SK-N-SH (cell line): Measurements from ENCODE around the gene TMEM51. TPM values are rescaled to one million over a fixed set of nuclear protein-coding genes. Genes with fewer than 3 reads are reported as not detected.

Experiments used
- CTCF ChIA-PET: fragments of 300-600, 350-600 bp; formaldehyde crosslinking; extraction: SDS; loops from one replicate; lab custom pipeline; 2021; lab: Yijun Ruan, JAX
- POLR2A ChIA-PET: fragments of 350-600 bp; sonication (Branson Sonifier 250); formaldehyde crosslinking; extraction: SDS; loops from one replicate; lab custom pipeline; 2020; ENCODE audit warnings: antibody characterized with exemption, inconsistent platforms; lab: Yijun Ruan, JAX
- DNase-seq: peaks from one replicate; pipeline ENCODE4 v3.0.0; 2012
- H2AFZ ChIP-seq: fragments of 200-600 bp; sonication (generic); 2 replicates; pipeline ENCODE4 v1.8.1; 2016; ENCODE audit warnings: antibody characterized with exemption, mild to moderate bottlenecking, low read depth
- H3F3A ChIP-seq: fragments of 200-600 bp; sonication (generic); replicated peaks from 2 replicates; pipeline ENCODE3; 2016; ENCODE audit warnings: antibody characterized with exemption, mild to moderate bottlenecking; ENCODE audit not compliant: insufficient read depth
- H3K27ac ChIP-seq, 2 experiments: fragments of 200-500 bp in 1 of 2; fragments of 200-600 bp in 1 of 2; sonication (Bioruptor generic) in 1 of 2; sonication (generic), shearing (Covaris generic) in 1 of 2; 2 replicates each; pipeline versions ENCODE4 v1.5.1 to v1.6.1; 2014 to 2016; ENCODE audit warnings: low read depth in 2 of 2, inconsistent platforms in 1 of 2, low read length in 1 of 2, mild to moderate bottlenecking in 1 of 2, mixed read lengths in 1 of 2
- H3K27me3 ChIP-seq: fragments of 200-600 bp; sonication (generic), shearing (Covaris generic); 2 replicates; pipeline ENCODE4 v1.6.1; 2016; ENCODE audit warnings: mixed run types; ENCODE audit not compliant: insufficient read depth
- H3K36me3 ChIP-seq, 2 experiments: fragments of 200-500 bp in 1 of 2; fragments of 200-600 bp in 1 of 2; sonication (Bioruptor generic) in 1 of 2; sonication (generic) in 1 of 2; replicated peaks in 1 of 2; 2 replicates each; pipeline versions ENCODE3 to v1.5.1; 2014 to 2016; ENCODE audit warnings: low read length in 1 of 2, mild to moderate bottlenecking in 1 of 2; ENCODE audit not compliant: insufficient read depth in 2 of 2, control insufficient read depth in 1 of 2
- H3K4me1 ChIP-seq, 2 experiments: fragments of 200-500 bp in 1 of 2; fragments of 200-600 bp in 1 of 2; sonication (Bioruptor generic) in 1 of 2; sonication (generic), shearing (Covaris generic) in 1 of 2; 2 replicates each; pipeline versions ENCODE4 v1.5.1 to v1.6.1; 2014 to 2016; ENCODE audit warnings: low read depth in 1 of 2, low read length in 1 of 2, mixed run types in 1 of 2; ENCODE audit not compliant: insufficient read depth in 2 of 2, control insufficient read depth in 1 of 2
- H3K4me2 ChIP-seq: fragments of 200-600 bp; sonication (generic), shearing (Covaris generic); 2 replicates; pipeline ENCODE4 v1.6.1; 2017; ENCODE audit warnings: mixed run types
- H3K4me3 ChIP-seq, 2 experiments: fragments of 200-500 bp in 1 of 2; fragments of 200-600 bp in 1 of 2; sonication (Bioruptor generic) in 1 of 2; sonication (generic), shearing (Covaris generic) in 1 of 2; 2 replicates each; pipeline versions ENCODE4 v1.5.1 to v1.8.1; 2014 to 2016; ENCODE audit warnings: low read depth in 2 of 2, inconsistent platforms in 1 of 2, low read length in 1 of 2, mild to moderate bottlenecking in 1 of 2, mixed read lengths in 1 of 2, moderate library complexity in 1 of 2
- H3K79me2 ChIP-seq: fragments of 200-600 bp; sonication (generic); 2 replicates; pipeline ENCODE4 v1.8.1; 2017; ENCODE audit warnings: mild to moderate bottlenecking; ENCODE audit not compliant: insufficient read depth
- H3K9ac ChIP-seq: fragments of 200-600 bp; sonication (generic); 2 replicates; pipeline ENCODE4 v1.6.1; 2017; ENCODE audit warnings: mixed run types
- H3K9me2 ChIP-seq: fragments of 200-600 bp; sonication (generic); 2 replicates; pipeline ENCODE4 v1.6.1; 2017; ENCODE audit warnings: mixed run types
- H3K9me3 ChIP-seq: fragments of 200-600 bp; sonication (generic); 2 replicates; pipeline ENCODE4 v1.6.1; 2017; ENCODE audit warnings: mixed run types, mild to moderate bottlenecking, moderate library complexity
- H4K20me1 ChIP-seq: fragments of 200-600 bp; sonication (generic); 2 replicates; pipeline ENCODE4 v1.6.1; 2017; ENCODE audit warnings: mild to moderate bottlenecking, mixed run types; ENCODE audit not compliant: insufficient read depth
- CHD2 ChIP-seq: fragments of 150-350 bp; IDR thresholded peaks from 2 replicates; pipeline ENCODE4 v1.6.1; 2018; ENCODE audit warnings: low read length; ENCODE audit not compliant: partially characterized antibody
- EP300 ChIP-seq, 2 experiments: IDR thresholded peaks; 2 replicates each; pipeline versions ENCODE4 v1.4.0 to v1.6.1; 2012; ENCODE audit warnings: borderline replicate concordance in 1 of 2, low read depth in 1 of 2, low read length in 1 of 2
- EZH2phosphoT487 ChIP-seq: fragments of 200-600 bp; sonication (generic); IDR thresholded peaks from 2 replicates; pipeline ENCODE4 v1.6.1; 2017; ENCODE audit warnings: low read depth, mixed run types, mild to moderate bottlenecking, antibody characterized with exemption, moderate library complexity, borderline replicate concordance
- FOSL2 ChIP-seq: IDR thresholded peaks from 2 replicates; pipeline ENCODE4 v1.4.0; 2012; ENCODE audit warnings: low read depth, mild to moderate bottlenecking, moderate library complexity, borderline replicate concordance
- FOXJ3 ChIP-seq: sonication (generic); formaldehyde crosslinking; IDR thresholded peaks from 2 replicates; pipeline ENCODE4 v1.5.1; 2020; ENCODE audit warnings: mild to moderate bottlenecking, missing genetic modification reagents
- GABPA ChIP-seq: IDR thresholded peaks from 2 replicates; pipeline ENCODE4 v1.4.0; 2012; ENCODE audit warnings: low read depth, mild to moderate bottlenecking
- MXI1 ChIP-seq: IDR thresholded peaks from 2 replicates; pipeline ENCODE4 v1.6.1; 2012; ENCODE audit warnings: mild to moderate bottlenecking, low read depth, low read length, improper control_type of control experiment
- NFIC ChIP-seq: IDR thresholded peaks from 2 replicates; pipeline ENCODE4 v1.4.0; 2012; ENCODE audit warnings: borderline replicate concordance
- POLR2AphosphoS5 ChIP-seq: IDR thresholded peaks from 2 replicates; pipeline ENCODE4 v1.6.1; 2012; ENCODE audit warnings: low read depth, low read length
- TAF1 ChIP-seq: IDR thresholded peaks from 2 replicates; pipeline ENCODE4 v1.6.1; 2012; ENCODE audit warnings: low read depth, mild to moderate bottlenecking, low read length, moderate library complexity, borderline replicate concordance
- YY1 ChIP-seq: IDR thresholded peaks from 2 replicates; pipeline ENCODE4 v1.4.0; 2012; ENCODE audit warnings: low read depth, mild to moderate bottlenecking
- WGBS: methylation state at CpG from one replicate; pipeline ENCODE4 v1.1.6; 2017; ENCODE audit warnings: low lambda C conversion rate; 5-methylcytosine and 5-hydroxymethylcytosine counted together
- polyA plus RNA-seq, 3 experiments: library from polyadenylated mRNA; depleted of rRNA; stranded (reverse); fragments of >200 nt; gene quantifications; 2 replicates each; pipeline ENCODE4 v1.2.3, GENCODE V29; 2012
- TF ChIP-seq, protein P1 (sequence below): IDR thresholded peaks from 2 replicates; pipeline ENCODE4 v1.6.1; 2012; ENCODE audit warnings: mild to moderate bottlenecking, low read depth, low read length, moderate library complexity
- TF ChIP-seq, protein P2 (sequence below): IDR thresholded peaks from 2 replicates; pipeline ENCODE4 v1.4.0; 2012; ENCODE audit warnings: low read depth, borderline replicate concordance
- TF ChIP-seq, protein P3 (sequence below): IDR thresholded peaks from 2 replicates; pipeline ENCODE4 v1.4.0; 2012; ENCODE audit warnings: low read depth
- TF ChIP-seq, protein P4 (sequence below): fragments of 150-350 bp; IDR thresholded peaks from 2 replicates; pipeline ENCODE4 v1.6.1; 2016; ENCODE audit warnings: mild to moderate bottlenecking, low read depth, low read length

Gene TMEM51
- polyA plus RNA-seq, 1 of the 3 experiments (the other 2 are of a cell fraction), result 25.6 TPM

DNA sequence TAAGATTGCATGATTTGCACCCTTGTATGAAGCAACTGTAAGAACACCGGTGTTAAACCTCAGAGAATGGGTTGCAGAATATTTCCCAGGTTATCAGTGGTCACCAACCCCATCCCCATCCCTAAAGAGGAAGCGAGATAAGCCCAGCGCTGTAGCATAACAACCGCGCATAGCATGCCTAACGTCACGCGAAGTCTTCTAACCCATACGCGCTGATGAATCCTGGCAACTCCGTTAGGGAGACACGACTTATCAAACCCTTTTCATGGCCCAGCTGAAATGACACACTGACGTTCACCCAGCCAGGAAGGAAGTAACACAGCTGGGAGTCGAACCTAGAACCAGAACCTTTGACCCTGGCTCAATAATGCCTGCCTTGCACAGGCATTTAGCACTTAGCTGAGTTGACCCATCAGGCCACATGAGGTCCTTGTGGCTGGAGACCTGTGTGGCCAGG is 24.2 kb downstream of the TMEM51 start:
- Histone ChIP-seq H3K27ac (peak overlapping the region in 1 of 2 experiments; percentile 91; a peak in 1 of 4 replicates), H3K4me1 (peaks cover 11 to 48% of the 10 kb centered on the region in 2 experiments; a peak in 3 of 4 replicates), H3K27me3 (no peaks in the 10 kb centered on the region), H3K4me3 (no peak overlapping the region), H3K79me2 (no peaks in the 10 kb centered on the region; the same call in none of the 2 replicates), H3K4me2 (peak overlapping the region; percentile 45; the same call in 1 of the 2 replicates), H3K9ac (no peak overlapping the region), H3K36me3 (no peaks in the 10 kb centered on the region), H2AFZ (no peak overlapping the region), H3F3A (peaks cover 29% of the 10 kb centered on the region), H3K9me2 (no peaks in the 10 kb centered on the region), H4K20me1 (no peaks in the 10 kb centered on the region), H3K9me3 (no peaks in the 10 kb centered on the region)
- 89% methylated on average over 14 of the region's 14 CpGs for WGBS
- CTCF ChIA-PET, result interaction anchor here (0.6 to 1.3 kb wide), 3 partner anchors 10 to 49 kb away, joined by 3 read pairs; partner anchors contain the start of gene TMEM51
- POLR2A ChIA-PET, result no interaction called here
- no peak for DNase-seq
- TF ChIP-seq, protein P1, sequence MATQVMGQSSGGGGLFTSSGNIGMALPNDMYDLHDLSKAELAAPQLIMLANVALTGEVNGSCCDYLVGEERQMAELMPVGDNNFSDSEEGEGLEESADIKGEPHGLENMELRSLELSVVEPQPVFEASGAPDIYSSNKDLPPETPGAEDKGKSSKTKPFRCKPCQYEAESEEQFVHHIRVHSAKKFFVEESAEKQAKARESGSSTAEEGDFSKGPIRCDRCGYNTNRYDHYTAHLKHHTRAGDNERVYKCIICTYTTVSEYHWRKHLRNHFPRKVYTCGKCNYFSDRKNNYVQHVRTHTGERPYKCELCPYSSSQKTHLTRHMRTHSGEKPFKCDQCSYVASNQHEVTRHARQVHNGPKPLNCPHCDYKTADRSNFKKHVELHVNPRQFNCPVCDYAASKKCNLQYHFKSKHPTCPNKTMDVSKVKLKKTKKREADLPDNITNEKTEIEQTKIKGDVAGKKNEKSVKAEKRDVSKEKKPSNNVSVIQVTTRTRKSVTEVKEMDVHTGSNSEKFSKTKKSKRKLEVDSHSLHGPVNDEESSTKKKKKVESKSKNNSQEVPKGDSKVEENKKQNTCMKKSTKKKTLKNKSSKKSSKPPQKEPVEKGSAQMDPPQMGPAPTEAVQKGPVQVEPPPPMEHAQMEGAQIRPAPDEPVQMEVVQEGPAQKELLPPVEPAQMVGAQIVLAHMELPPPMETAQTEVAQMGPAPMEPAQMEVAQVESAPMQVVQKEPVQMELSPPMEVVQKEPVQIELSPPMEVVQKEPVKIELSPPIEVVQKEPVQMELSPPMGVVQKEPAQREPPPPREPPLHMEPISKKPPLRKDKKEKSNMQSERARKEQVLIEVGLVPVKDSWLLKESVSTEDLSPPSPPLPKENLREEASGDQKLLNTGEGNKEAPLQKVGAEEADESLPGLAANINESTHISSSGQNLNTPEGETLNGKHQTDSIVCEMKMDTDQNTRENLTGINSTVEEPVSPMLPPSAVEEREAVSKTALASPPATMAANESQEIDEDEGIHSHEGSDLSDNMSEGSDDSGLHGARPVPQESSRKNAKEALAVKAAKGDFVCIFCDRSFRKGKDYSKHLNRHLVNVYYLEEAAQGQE, result no peak
- no peak for TF ChIP-seq CHD2
- no peak for TF ChIP-seq YY1
- TF ChIP-seq NFIC, result no peak
- TF ChIP-seq, protein P2, sequence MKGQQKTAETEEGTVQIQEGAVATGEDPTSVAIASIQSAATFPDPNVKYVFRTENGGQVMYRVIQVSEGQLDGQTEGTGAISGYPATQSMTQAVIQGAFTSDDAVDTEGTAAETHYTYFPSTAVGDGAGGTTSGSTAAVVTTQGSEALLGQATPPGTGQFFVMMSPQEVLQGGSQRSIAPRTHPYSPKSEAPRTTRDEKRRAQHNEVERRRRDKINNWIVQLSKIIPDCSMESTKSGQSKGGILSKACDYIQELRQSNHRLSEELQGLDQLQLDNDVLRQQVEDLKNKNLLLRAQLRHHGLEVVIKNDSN, result no peak

DNA sequence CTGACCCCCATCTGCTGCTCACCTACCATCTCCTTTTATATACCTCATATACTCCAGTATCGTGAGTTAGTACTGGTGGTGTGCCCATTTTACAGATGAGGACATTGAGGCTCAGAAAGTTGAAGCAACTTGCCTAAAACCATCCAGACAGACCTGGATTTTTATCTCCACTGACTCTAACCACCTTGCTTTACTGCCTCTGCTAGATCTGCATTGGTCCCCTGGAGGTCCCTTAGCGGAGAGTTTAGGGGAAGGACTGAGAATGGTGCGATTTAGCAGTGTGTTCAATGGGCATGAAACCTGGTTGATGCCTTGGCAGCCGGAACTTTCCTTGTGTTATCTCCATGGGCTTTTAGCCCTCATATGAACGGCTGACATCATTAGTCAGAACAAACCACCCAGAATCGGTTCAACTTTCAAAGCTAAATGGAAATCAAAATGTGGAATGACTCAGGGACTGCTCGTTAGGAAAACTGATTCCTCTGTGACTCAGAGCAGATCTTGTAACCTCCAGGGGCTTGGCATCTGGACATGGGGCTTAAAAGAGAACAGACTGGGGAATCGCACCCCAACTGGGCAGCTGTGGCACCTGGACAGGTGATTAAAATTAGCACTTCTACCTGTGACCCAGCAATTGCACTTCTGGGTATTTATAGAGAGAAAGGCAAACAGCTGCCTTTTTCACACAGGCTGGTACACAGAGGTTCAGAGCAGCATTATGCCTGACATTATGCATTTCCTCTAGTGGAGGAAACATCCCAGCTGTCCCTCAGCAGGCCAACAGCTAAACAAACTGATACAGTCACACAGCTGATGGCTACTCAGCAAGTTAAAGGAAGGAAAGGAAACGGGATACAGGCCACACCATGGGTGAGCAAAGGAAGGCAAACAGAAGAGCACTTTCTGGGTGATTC is 25.3 kb downstream of the TMEM51 start:
- CTCF ChIA-PET, result interaction anchor here (0.8 to 2.3 kb wide), 5 partner anchors 20 to 44 kb away, joined by 3 to 9 read pairs (median 3); no protein-coding TSS in a partner anchor
- Histone ChIP-seq H3K27ac (peak overlapping the region; percentile 88 to 91), H3K9ac (peak overlapping the region; percentile 19; the same call in 1 of the 2 replicates), H2AFZ (no peak overlapping the region), H3K9me2 (no peaks in the 10 kb centered on the region), H3K4me1 (peaks cover 11 to 46% of the 10 kb centered on the region in 2 experiments; a peak in 3 of 4 replicates), H3K4me3 (no peak overlapping the region), H3K79me2 (no peaks in the 10 kb centered on the region; the same call in none of the 2 replicates), H3K9me3 (no peaks in the 10 kb centered on the region), H4K20me1 (no peaks in the 10 kb centered on the region), H3K27me3 (no peaks in the 10 kb centered on the region), H3K4me2 (peak overlapping the region; percentile 45), H3F3A (peaks cover 25% of the 10 kb centered on the region), H3K36me3 (no peaks in the 10 kb centered on the region)
- 22% methylated on average over 9 of the region's 9 CpGs for WGBS
- POLR2A ChIA-PET, result interaction anchor here (1.1 to 2.2 kb wide), 4 partner anchors 9 to 34 kb away, joined by 3 to 11 read pairs (median 4); partner anchors contain the start of gene TMEM51
- DNase-seq, result no peak
- TF ChIP-seq, protein P3, sequence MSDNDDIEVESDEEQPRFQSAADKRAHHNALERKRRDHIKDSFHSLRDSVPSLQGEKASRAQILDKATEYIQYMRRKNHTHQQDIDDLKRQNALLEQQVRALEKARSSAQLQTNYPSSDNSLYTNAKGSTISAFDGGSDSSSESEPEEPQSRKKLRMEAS, result peak; percentile 67
- TF ChIP-seq GABPA, result no peak
- TF ChIP-seq FOXJ3 (CRISPR knock-in tag), result no peak; the same call in 1 of the 2 replicates
- TF ChIP-seq, protein P4, sequence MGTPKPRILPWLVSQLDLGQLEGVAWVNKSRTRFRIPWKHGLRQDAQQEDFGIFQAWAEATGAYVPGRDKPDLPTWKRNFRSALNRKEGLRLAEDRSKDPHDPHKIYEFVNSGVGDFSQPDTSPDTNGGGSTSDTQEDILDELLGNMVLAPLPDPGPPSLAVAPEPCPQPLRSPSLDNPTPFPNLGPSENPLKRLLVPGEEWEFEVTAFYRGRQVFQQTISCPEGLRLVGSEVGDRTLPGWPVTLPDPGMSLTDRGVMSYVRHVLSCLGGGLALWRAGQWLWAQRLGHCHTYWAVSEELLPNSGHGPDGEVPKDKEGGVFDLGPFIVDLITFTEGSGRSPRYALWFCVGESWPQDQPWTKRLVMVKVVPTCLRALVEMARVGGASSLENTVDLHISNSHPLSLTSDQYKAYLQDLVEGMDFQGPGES, result no peak
- TF ChIP-seq TAF1, result no peak
- TF ChIP-seq EP300 (IDR thresholded peaks at IDR 0.05; ENCODE audit: borderline replicate concordance in 1 of 2, low read depth in 1 of 2, low read length in 1 of 2), result peak in 1 of 2 experiments; percentile 90; a peak in 2 of 4 replicates
- peak; percentile 61; the same call in 1 of the 2 replicates for TF ChIP-seq POLR2AphosphoS5
- TF ChIP-seq NFIC, result peak; percentile 91
- no peak for TF ChIP-seq EZH2phosphoT487
- no peak for TF ChIP-seq MXI1
- peak; percentile 96 for TF ChIP-seq FOSL2
